Esophagus squamous epithelium (tissue), 4 donors: ENCODE data around the gene SMIM44.

ENCODE experiments used
- POLR2A ChIP-seq, 4 donors: fragments of 450-650 bp; IDR thresholded peaks; one replicate each; pipeline ENCODE4 v1.6.1; 2017; ENCODE audit warnings: antibody characterized with exemption in 4 of 4, mild to moderate bottlenecking in 4 of 4, moderate library complexity in 3 of 4
- TF ChIP-seq, protein P1 (sequence below), 6 experiments: fragments of 450-650 bp in 4 of 6; fragments of 200-600 bp in 2 of 6; sonication (generic) in 2 of 6; IDR thresholded peaks; one replicate each; pipeline ENCODE4 v1.5.1; 2016 to 2019; ENCODE audit warnings: antibody characterized with exemption in 6 of 6, mild to moderate bottlenecking in 4 of 6, moderate library complexity in 4 of 6

DNA sequence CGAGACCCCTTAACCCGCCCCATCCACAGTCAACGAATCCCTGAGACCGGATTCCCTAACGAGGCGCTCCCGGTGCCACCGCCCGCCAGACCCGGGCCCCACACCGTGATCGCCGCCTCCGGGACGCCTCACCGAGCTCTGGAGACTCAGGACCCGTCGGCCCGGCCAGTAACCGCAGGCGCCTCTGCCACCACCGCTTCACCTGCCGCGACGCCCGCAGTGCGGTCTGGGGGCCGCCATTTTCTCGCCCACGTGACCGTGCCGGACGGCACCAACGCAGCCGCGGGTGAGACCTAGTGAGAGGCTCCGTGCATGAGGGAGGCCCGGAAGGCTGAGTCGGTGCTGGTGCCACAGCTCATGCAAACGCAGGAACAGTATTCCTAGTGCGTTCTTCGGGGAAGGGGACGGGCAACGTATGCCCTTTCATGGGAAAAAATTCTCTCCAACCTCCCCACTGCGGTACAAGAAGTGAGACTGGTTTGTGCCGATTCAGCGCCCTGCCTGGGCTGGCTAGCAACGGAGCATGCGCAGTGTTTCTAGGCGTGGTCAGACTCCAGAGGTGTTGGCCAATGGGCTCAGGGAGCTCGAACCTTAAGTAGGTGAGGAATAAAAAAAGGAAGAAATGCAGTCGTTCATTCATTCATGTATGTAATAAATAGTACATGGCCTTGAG, 17.3 kb upstream of the SMIM44 start, which contains the start of gene DOHH:
- TF ChIP-seq, protein P1, sequence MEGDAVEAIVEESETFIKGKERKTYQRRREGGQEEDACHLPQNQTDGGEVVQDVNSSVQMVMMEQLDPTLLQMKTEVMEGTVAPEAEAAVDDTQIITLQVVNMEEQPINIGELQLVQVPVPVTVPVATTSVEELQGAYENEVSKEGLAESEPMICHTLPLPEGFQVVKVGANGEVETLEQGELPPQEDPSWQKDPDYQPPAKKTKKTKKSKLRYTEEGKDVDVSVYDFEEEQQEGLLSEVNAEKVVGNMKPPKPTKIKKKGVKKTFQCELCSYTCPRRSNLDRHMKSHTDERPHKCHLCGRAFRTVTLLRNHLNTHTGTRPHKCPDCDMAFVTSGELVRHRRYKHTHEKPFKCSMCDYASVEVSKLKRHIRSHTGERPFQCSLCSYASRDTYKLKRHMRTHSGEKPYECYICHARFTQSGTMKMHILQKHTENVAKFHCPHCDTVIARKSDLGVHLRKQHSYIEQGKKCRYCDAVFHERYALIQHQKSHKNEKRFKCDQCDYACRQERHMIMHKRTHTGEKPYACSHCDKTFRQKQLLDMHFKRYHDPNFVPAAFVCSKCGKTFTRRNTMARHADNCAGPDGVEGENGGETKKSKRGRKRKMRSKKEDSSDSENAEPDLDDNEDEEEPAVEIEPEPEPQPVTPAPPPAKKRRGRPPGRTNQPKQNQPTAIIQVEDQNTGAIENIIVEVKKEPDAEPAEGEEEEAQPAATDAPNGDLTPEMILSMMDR (IDR thresholded peaks at IDR 0.05), result peak in 2 of 6 experiments; percentile 3 to 12
- TF ChIP-seq POLR2A (IDR thresholded peaks at IDR 0.05), result peak in 2 of 4 donors; percentile 31 to 44
